Activated naive CD4-positive, alpha-beta T cell treated with anti-CD3 and anti-CD28 coated beads, Interleukin-2, amount 50 U/mL, for 72 hours (primary cell): ENCODE measurements around the gene TMEM45A. TPM values are rescaled to one million over a fixed set of nuclear protein-coding genes. Genes with fewer than 3 reads are reported as not detected.
"Not testable (repeated sequence)": the region's sequence is repeated elsewhere in the genome, so short reads cannot be mapped to it uniquely, and the experiment has no call there.

Experiments
- ATAC-seq, 2 donors: fragments of 150-1000 bp; cut with Tn5 transposase; 2 replicates each; pipeline ENCODE4 v1.10.0; 2021; ENCODE audit warnings: mild to moderate bottlenecking in 2 of 2, moderate library complexity in 2 of 2
- DNase-seq, 2 donors: peaks; one replicate each; pipeline ENCODE4 v3.0.0; 2021 to 2022; ENCODE audit warnings: low spot score in 2 of 2
- H3K27ac Mint-ChIP-seq, 2 donors: one replicate each; pipeline ENCODE4 v1.8.0; 2022; ENCODE audit warnings: mild to moderate bottlenecking in 2 of 2, mixed read lengths in 2 of 2
- H3K36me3 Mint-ChIP-seq, 2 donors: one replicate each; pipeline ENCODE4 v1.8.0; 2022; ENCODE audit warnings: mixed read lengths in 2 of 2
- H3K9me3 Mint-ChIP-seq, 2 donors: one replicate each; pipeline ENCODE4 v1.8.0; 2022; ENCODE audit warnings: mixed read lengths in 2 of 2
- total RNA-seq, 2 donors: library from RNA; stranded (reverse); gene quantifications; one replicate each; pipeline ENCODE4 v1.2.3, GENCODE V29; 2022

Gene TMEM45A
- total RNA-seq, 2 donors from 2014 or later = 0.36 to 6.6 TPM

DNA sequence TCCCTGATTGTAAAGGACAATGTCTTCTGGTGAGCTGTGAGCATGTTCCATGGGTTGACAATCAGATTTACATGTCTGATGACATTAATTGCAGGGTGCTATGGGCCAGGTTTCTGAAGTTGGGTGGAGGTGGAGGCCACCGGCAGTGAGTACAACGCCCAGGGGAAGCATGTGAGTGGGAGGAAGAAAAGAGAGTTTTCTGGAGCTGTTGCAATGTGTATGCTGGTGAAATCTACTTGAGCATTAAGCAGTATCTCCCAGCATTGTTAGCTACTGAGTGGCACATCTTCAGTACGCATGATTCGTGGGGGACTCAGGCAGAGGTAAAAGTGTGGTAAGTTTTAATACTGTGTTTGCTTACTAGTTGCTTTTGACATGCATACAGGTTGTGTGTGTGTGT, 26.6 kb downstream of the TMEM45A start:
- no peaks in the 10 kb centered on the region for H3K9me3 Mint-ChIP-seq
- DNase-seq (no peak), ATAC-seq (no peak)
- H3K36me3 Mint-ChIP-seq = no peaks in the 10 kb centered on the region
- H3K27ac Mint-ChIP-seq = no peak overlapping the region

DNA sequence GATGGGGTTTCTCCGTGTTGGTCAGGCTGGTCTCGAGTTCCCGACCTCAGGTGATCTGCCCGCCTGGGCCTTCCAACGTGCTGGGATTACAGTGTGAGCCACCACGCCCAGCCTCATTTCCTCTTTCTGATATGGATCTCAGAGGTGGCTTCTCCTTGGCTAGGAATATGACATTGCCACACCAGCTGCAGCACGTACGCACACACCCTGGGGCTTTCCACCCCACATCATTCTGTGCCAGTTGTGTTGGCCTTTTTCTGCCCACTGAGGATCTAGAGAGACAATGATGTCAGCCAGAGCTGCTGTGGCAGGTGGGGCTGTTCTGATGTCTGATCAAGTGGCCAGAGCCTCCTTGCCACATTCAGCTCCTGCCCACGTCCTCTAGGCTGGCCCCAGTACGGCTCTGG, 29.0 kb downstream of the TMEM45A start:
- DNase-seq (no peak), ATAC-seq (no peak)
- H3K36me3 Mint-ChIP-seq = no peaks in the 10 kb centered on the region
- no peaks in the 10 kb centered on the region for H3K9me3 Mint-ChIP-seq
- H3K27ac Mint-ChIP-seq = peak overlapping the region in 1 of 2 donors; percentile 10

- no peaks in the 10 kb centered on the region for H3K36me3 Mint-ChIP-seq
- H3K9me3 Mint-ChIP-seq = no peaks in the 10 kb centered on the region
- no peak overlapping the region for H3K27ac Mint-ChIP-seq
- DNase-seq = no peak
- no peak for ATAC-seq
These were observed 29.7 kb downstream of the TMEM45A start for GRCh38 chr3:100522125-100522524.

DNA sequence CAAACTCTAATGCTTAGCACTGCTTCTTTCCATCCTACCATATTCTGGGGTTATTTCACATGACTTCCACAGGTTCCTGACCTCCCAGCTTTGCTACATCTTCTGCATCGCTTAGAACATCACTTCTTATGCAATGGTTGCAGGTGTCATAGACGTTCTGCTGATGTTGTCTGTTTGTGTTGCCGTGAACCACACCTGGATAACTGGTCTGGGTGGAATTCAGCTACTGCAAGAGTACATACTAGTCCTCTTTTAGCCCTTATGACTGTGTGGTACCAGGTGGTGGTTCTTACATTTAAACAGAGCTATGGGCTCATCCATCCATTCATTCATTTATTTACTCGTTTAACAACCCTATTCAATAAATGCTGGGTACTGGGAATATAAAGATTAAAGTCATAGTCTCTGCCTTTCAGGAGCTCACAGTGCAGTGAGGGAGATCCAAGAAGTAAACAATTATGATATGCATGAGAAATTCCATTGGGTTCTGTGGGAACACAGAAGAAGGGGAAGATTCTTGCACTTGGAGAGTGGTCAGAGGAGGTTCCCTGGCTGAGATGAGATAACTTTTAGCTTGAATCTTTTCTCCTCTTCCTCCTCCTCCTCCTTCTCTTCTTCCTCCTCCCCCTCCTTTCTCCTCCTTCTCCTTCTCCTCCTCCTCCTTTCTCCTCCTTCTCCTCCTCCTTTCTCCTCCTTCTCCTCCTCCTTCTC, 30.8 kb downstream of the TMEM45A start:
- DNase-seq = no peak
- ATAC-seq = no peak
- Mint-ChIP-seq H3K27ac (no peak overlapping the region), H3K9me3 (no peaks in the 10 kb centered on the region), H3K36me3 (no peaks in the 10 kb centered on the region)

DNA sequence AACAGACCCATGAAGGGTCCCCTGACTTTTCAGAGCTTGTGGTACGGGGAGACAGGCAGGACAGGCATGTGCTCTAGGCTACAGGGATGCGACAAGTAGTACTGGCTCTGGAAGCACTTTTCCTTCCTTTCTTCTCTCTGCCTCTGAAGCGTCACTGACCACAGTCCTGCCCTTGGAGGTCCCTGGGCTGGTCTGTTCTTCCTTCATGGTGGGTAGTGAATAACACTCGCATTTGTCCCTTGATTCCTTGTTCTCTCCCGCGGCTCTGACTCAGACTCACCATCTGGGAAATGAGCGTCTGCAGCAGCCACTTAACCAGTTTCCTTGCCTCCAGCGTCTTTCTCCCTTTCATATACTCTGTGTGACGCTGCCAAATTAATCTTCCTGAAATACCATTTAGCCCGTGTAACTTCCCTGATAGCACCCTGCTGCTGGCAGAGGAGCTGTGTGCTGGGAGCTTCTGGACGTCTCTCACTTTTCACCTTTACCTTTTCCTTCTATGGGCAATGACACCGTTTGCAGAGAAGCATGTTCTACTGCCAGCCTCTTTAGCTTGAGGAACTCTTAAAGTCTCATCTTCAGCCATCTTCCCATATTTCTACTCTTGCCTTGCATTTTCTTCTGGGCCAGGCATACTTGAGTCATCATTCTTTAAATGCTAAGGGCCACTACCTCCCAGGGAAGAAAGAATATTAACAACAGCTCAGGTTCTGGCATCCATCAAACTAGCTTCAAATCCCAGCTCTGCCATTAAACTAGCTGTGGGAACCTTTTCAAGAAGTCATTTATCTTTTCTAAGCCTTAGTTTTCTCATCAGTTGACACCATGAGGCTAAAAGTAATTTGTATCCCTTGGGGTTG, 33.6 kb downstream of the TMEM45A start:
- DNase-seq = no peak
- H3K36me3 Mint-ChIP-seq = no peaks in the 10 kb centered on the region
- H3K9me3 Mint-ChIP-seq = no peaks in the 10 kb centered on the region
- ATAC-seq = no peak
- H3K27ac Mint-ChIP-seq = no peak overlapping the region

GRCh38 chr3:100526613-100527346, 34.4 kb downstream of the TMEM45A start:
- ATAC-seq = no peak
- H3K27ac Mint-ChIP-seq = no peak overlapping the region
- H3K36me3 Mint-ChIP-seq = no peaks in the 10 kb centered on the region
- H3K9me3 Mint-ChIP-seq = no peaks in the 10 kb centered on the region
- no peak for DNase-seq

DNA sequence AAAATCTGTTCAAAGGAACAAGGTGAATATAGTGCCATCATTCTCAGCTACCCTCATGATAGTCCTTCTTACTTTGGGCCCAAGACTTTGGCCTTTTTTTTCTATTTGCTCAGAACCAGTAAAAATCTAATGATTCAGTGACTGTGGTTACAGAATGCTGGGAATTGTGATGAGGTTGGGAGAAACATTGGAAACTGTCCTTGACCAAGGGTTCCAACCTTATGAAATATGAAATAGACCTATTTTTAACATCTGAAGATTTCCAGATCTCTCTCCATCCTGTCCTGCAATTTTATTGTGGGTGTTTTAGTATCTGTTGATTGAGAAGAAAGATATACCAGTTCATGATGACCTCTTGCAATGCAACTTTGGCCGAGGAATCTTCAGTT, 34.9 kb downstream of the TMEM45A start:
- no peak overlapping the region for H3K27ac Mint-ChIP-seq
- DNase-seq (no peak), ATAC-seq (no peak)
- H3K9me3 Mint-ChIP-seq = no peaks in the 10 kb centered on the region
- no peaks in the 10 kb centered on the region for H3K36me3 Mint-ChIP-seq

- DNase-seq (no peak), ATAC-seq (no peak)
- Mint-ChIP-seq H3K27ac (no peak overlapping the region), H3K36me3 (no peaks in the 10 kb centered on the region), H3K9me3 (no peaks in the 10 kb centered on the region)
These were observed 38.7 kb downstream of the TMEM45A start for GRCh38 chr3:100531093-100531492.

DNA sequence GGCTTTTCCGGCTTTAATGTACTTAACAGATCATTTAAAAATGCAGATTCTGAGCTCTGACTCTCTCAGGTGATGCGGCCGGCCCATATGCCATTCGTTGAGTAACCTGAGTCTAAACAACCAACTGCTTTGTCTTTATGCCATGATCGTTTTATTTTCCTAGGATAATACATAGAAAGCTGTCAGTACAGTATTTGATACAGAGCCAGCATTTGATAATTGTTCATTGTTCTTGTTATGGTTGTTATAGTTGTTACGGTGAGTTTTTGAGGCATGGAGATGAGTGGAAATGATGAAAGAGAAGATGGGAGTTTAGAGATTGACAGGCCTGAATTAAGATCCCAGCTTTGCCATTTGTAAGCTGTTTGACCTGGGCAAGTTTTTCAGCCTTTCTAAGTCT, 40.0 kb downstream of the TMEM45A start:
- no peak for DNase-seq
- no peaks in the 10 kb centered on the region for H3K36me3 Mint-ChIP-seq
- no peaks in the 10 kb centered on the region for H3K9me3 Mint-ChIP-seq
- no peak for ATAC-seq
- no peak overlapping the region for H3K27ac Mint-ChIP-seq

- H3K9me3 Mint-ChIP-seq = no peaks in the 10 kb centered on the region
- DNase-seq (no peak), ATAC-seq (no peak)
- H3K27ac Mint-ChIP-seq = no peak overlapping the region
- no peaks in the 10 kb centered on the region for H3K36me3 Mint-ChIP-seq
These were observed 40.8 kb downstream of the TMEM45A start for GRCh38 chr3:100533176-100533575.

GRCh38 chr3:100535610-100535943, 43.2 kb downstream of the TMEM45A start:
- DNase-seq (no peak), ATAC-seq (no peak)
- Mint-ChIP-seq H3K36me3 (no peaks in the 10 kb centered on the region), H3K9me3 (no peaks in the 10 kb centered on the region), H3K27ac (no peak overlapping the region)

GRCh38 chr3:100536093-100536492, 43.7 kb downstream of the TMEM45A start:
- ATAC-seq (no peak), DNase-seq (no peak)
- H3K9me3 Mint-ChIP-seq = peaks cover 0 to 2% of the 10 kb centered on the region in 2 donors
- no peaks in the 10 kb centered on the region for H3K36me3 Mint-ChIP-seq
- no peak overlapping the region for H3K27ac Mint-ChIP-seq

- H3K27ac Mint-ChIP-seq = no peak overlapping the region
- ATAC-seq = peak in 1 of 2 donors; percentile 51
- DNase-seq = no peak
These were observed 45.4 kb downstream of the TMEM45A start for GRCh38 chr3:100537646-100538338.

DNA sequence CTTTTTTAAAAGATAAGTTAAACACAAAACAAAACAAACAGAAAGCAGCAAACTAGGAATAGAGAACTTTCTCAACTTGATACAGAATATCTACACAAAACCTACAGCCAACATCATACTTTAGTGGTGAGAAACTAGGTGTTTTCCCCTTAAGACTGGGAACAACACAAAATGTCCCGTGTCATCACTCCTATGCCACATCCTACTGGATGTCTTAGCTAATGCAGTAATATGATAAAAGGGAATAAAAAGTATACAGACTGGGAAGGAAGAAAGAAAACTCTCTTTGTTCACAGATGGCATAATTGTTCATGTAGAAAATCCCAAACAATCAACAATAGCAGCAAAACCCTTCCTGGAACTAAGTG, 45.9 kb downstream of the TMEM45A start:
- no peaks in the 10 kb centered on the region for H3K36me3 Mint-ChIP-seq
- H3K9me3 Mint-ChIP-seq = peaks cover 0 to 4% of the 10 kb centered on the region in 2 donors
- DNase-seq (no peak), ATAC-seq (no peak)
- H3K27ac Mint-ChIP-seq = no peak overlapping the region

More at GRCh38 chr3:100537646-100538338, 45.4 kb downstream of the TMEM45A start:
- no peaks in the 10 kb centered on the region for H3K36me3 Mint-ChIP-seq
- H3K9me3 Mint-ChIP-seq = peaks cover 0 to 4% of the 10 kb centered on the region in 2 donors

DNA sequence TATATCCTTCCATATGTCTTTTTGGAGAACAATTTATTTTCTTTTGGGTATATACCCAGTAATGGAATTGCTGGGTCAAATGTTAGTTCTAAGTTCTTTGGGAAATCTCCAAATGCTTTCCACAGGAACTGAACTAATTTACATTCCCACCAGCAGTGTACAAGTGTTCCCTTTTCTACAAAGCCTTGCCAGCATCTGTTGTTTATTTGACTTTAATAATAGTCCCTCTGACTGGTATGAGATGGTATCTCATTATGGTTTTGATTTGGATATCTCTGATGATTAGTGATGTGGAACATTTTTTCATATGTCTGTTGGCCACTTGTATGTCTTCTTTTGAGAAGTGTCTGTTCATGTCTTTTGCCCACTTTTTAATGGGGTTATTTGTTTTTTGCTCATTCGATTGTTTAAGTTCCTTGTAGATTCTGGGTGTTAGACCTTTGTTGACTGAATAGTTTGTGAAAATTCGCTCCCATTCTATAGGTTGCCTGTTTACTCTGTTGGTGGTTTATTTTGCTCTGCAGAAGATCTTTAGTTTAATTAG, 48.4 kb downstream of the TMEM45A start:
- DNase-seq (no peak), ATAC-seq (no peak)
- Mint-ChIP-seq H3K36me3 (no peaks in the 10 kb centered on the region), H3K27ac (no peak overlapping the region), H3K9me3 (peaks cover 0 to 4% of the 10 kb centered on the region in 2 donors)

- not testable (repeated sequence) for ATAC-seq, DNase-seq, H3K36me3 Mint-ChIP-seq, H3K27ac Mint-ChIP-seq, H3K9me3 Mint-ChIP-seq
These were observed 49.0 kb downstream of the TMEM45A start for GRCh38 chr3:100541428-100541827.
